Amniotic stem cell (primary cell): ENCODE measurements around the gene RNF213.
A peak's percentile ranks its signal among the peaks of the same experiment; 100 is the strongest.
"Not testable (repeated sequence)": the region's sequence is repeated elsewhere in the genome, so short reads cannot be mapped to it uniquely, and the experiment has no call there.

Source experiments
- DNase-seq: peaks from one replicate; lab custom pipeline; 2025; lab: John Stamatoyannopoulos, UW

RNF213 gene

DNA sequence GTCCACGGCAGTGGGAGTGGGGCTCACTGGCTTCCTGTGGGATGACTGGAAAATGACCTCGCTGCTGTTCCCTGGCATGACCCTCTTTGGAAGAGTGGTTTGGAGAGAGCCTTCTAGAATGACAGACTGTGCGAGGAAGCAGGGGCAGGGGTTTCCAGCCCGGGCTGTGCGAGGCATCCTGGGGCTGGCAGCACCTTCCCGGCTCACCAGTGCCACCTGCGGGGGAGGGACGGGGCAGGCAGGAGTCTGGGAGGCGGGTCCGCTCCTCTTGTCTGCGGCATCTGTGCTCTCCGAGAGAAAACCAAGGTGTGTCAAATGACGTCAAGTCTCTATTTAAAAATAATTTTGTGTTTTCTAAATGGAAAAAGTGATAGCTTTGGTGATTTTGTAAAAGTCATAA, 7.8 kb upstream of the RNF213 start:
- no peak for DNase-seq

DNA sequence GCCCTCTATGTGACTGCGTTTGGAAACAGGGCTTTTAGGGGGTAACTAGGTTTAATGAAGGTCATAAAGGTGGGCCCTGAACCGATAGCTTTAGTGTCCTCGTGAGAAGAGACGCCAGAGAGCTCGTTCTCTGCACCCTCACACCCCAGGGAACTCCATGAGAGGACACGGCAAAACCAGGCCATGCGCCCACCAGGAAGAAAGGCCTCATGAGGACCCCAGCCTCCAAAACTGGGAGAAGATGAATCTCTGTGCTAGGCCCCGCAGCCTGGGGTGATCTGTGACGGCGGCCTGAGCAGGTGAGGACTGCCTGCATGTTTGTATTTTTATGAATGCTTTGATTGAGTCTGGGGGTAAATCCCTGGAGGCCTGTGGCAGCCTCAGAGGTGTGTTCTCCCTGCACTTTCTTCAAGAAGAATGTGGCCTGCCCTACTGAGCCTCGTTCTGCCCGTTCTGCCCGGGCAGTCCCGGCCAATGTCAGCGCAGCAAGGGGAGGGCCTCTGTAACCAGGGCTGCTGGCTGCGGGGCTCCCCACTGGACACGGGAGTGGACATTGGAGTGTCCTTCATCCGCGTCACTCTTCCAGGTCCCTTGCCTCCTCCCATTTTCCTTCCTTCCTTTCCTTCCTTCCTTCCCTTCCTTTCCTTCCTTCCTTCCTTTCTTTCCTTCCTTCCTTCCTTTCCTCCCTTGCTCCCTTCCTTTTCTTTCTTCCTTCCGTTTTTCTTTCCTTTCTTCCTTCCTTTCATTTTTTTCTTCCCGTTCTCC, 6.8 kb upstream of the RNF213 start:
- DNase-seq, result no peak

DNA sequence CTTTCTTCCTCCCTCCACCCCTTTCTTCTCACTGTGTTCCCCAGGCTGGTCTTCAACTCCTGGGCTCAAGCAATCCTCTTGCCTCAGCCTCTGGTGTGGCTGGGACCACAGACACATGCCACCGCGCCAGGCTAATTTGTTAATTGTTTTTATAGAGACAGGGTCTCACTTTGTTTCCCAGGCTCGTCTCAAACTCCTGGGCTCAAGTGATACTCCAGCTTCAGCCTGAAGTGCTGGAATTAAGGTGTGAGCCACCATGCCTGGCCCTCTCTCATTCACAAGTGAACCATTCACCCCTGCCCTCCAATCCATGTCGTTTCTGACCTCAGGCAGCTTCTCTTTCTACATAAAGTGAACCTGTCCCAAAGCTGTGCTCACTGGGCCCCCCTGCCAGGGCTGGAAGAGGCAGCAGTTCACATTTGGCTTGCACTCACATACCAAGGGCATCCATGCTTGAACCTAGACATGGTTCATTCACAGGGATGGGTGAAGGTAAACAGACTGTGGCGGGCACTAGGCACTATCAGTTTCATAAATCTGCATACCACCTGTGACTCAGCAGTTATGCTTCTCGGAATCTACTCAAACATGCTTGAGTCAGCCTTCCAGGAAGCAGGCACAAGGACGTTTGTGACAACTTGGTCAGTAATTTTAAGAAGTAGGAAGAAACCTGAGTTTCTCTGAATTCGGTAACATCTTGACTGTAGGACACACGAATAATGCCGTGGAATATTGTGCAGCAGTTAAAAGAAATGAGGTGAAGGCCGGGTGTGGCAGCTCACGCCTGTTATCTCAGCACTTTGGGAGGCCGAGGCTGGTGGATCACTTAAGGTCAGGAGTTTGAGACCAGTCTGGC, 6.0 kb upstream of the RNF213 start:
- peak; percentile 77 for DNase-seq

DNA sequence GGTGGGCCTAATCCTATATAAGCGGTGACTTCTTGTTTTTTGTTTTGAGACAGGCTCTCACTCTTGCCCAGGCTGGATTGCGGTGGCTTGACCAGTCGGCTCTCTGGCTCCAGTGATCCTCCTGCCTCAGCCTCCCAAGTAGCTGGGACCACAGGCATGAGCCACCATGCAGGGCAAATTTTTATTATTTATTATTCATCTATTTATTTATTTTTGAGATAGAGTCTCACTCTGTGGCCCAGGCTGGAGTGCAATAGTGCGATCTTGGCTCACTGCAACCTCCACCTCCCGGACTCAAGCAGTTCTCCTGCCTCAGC, 4.7 kb upstream of the RNF213 start:
- no peak for DNase-seq

DNA sequence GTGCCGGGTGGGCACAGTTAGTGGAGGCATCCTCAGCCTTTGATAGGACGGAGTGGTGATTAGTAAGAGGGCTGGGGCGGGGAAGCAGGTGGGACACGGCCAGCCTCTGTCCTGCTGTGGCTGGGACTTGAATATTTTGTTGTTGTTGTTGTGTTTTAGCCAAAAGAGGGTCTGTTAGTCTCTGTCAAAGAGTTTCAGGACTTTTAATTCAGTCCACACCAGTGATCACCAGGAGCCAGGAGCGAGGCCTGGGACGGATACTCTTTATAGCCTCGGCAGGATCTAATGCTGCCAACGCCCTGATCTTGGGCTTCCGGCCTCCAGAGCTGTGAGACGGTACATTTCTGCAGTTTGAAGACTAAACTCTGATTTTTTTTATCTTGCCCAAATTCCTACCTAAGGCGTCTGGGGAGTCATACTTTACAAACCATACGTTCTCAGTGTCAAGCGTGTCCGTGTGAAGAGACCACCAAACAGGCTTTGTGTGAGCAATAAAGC, 2.9 kb upstream of the RNF213 start:
- DNase-seq, result no peak

DNA sequence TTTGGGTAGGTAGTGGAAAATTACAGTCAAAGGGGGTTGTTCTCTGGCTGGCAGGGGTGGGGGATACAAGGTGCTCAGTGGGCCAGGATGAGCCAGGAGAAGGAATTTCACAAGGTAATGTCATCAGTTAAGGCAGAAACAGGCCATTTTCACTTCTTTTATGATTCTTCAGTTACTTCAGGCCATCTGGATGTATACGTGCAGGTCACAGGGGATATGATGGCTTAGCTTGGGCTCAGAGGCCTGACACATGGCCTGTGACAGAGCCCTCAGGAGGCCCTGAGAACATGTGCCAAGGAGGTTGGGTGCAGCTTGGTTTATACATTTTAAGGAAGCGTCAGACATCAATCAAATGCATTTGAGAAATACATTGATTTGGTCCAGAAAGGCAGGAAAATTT, 2.4 kb upstream of the RNF213 start:
- not testable (repeated sequence) for DNase-seq

DNA sequence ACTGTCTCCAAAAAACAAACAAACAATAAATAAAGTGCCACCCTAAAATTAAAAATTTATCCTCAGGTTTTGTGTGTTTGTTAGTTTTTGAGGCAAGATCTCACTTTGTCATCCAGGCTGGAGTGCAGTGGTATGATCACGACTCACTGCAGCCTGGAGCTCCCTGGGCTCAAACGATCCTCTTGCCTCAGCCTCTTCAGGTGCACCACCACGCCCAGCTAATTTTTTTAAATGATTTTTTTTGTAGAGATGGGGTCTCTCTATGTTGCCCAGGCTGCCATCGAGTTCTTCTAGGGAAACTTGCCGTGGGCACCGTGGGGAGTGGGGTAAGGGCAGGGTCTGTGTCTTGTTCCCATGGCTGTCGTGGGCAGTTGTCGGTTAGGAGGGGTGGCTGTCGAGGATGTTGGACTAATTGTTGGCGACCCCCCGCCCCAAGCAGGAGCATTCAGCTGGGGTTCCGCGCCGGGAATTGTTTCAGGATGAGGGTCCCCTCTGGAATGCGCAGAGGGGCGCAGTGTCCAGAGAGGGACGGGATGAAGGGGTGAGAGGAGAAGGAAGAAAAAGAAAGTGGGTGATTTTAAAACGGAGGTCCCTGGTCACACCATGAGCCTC, 1.1 kb upstream of the RNF213 start:
- no peak for DNase-seq

DNA sequence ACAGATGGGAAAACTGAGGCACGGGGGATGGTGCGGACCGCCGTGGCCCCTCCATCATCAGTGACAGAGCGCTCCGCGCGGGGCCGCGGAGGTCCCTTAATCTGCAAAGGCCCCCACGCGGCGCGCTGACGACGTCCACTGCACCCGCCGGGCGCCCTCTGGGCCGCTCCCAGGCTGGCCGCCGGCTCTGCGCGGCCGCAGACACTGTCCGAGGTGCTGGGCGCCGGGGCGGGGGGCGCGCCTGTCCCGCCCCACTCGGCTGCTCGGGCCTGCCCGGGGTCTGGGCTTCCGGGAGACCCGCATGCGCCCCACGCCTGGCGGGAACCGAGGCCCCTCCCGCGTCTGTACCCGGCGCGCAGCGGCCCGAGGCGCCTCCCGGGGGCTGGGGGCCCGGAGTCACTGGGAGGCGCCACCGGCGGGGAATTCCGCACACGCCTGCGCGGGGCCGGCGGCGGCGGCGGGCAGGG, 550 bp upstream of the RNF213 start:
- no peak for DNase-seq

DNA sequence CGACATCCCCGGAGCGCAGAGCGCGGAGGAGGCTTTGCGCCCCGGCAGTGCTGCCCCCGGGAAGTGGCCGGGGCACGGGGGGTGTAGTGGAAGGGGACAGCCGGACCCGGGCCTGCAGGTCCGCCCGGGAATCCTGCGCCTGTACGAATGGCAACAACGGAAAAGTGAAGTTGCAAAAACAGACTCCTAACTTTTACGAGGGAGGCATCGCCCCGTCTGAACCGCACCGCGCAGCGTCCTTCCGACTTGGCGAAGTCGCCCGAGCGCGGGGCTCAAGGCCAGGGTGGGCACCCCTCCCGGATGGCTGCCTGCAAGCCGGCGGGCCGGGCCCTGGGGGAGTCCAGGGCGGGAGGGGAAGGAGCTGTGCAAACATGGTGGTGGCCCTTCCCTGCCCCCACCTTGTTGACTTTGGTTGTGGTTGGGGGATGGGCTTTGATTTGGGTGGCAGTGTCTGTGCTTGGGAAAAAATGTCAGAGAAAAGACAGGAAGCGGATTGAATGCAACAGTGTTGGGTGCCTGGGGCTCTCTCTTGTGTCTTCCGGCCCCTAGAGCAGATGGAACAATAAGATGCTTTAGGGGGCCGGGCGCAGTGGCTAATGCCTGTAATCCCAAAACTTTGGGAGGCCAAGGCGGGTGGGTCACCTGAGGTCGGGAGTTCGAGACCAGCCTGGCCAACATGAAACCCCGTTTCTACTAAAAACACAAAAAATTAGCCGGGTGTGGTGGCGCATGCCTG, 675 bp downstream of the RNF213 start:
- DNase-seq, result no peak

DNA sequence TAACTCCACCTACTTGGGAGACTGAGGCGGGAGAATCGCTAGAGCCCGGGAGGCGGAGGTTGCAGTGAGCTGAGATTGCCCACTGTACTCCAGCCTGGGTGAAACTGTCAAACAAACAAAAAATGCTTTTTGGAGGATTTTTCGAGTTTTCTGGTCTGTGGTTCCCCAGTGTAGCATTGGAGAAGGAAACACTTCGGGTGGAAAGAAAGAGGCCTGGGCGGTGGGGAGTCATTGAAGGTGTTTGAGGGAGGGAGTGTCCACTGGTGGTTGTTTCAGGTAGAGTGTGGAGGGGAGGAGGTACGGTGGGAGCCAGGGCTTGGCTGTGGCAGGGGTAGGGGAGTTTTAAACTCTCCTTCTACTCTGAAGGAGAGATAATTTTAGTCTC, 1.2 kb downstream of the RNF213 start:
- DNase-seq, result no peak

DNA sequence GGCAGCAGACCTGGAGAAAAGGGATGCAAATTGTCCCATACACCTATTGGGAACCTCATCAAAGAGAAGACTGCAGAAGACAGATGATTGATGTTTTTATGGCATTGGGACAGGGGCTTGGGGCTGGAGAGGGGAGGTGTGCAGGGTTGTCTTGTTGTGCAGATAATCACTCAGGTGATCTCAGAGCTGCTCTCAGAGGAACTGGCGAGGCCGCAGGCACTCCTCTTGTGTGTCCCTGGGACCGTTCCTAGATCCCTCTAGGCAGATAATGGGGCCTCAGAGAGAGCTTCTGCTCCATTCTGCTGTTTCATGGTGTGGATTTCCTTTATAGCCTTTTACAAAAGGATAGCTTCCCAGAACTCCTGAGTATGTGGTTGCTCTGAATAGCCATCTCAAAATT, 1.6 kb downstream of the RNF213 start:
- no peak for DNase-seq

DNA sequence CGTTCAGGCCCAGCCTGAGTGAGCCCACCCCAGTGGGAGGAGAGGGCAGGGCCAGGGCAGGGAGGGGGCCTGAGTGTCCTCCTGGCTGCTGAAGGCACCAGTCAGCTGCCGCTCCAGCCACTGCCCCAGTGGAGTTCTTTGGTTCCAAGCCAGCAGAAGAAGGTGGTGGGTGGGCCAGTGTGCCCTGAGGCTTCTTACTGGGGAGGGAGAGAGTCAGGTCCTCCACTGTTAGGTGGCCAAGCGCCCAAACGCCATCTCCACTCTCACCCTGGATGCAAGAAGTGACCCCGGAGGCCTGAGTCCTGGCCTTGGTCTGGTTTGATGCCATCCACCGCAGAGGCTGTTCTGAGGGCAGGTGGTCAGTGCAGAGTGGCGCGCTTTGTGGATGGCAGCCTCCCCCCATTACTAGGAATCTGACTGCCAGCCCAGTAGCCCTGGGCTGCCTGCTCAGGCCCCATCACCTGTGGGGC, 2.2 kb downstream of the RNF213 start:
- no peak for DNase-seq

DNA sequence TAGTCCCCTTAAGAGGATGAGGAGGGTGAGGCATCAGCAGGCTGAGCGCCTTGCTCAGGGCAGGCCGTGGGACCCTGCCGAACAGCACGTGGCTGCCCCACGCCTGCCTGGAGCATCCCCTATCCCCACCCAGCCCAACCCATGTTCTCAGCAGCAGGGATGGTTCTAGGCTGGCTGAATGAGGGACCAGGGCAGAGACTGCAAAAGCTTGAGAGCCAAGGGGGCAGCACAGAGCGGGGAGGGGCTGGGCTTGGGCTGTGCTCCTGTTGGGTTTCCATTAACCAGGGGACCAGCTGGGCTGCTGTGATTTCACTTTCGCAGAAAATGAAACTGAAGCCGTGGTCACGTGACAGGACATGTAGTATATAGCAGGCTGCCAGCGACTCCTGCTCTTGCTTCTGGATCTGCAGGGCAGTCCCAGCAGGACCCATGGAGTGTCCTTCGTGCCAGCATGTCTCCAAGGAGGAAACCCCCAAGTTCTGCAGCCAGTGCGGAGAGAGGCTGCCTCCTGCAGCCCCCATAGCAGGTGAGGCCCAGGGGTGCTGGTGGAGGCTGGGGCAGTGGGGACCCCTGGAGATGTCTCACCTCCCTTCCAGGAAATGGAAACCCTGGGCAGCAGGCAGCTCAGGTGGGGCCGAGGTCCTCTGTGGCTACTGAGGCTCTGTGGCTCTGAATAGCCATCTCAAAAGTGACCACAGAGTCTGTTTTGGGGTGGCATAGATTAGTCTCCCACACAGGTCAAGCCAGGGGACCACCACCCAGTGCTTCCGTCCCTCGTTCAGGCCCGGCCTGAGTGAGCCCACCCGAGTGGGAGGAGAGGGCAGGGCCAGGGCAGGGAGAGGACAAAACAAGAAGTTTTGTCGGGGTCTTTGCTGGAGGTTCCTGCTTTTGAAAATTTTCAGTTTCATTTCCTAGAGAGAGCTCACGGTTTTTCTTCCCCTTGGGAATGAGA, 2.9 kb downstream of the RNF213 start:
- DNase-seq, result no peak

DNA sequence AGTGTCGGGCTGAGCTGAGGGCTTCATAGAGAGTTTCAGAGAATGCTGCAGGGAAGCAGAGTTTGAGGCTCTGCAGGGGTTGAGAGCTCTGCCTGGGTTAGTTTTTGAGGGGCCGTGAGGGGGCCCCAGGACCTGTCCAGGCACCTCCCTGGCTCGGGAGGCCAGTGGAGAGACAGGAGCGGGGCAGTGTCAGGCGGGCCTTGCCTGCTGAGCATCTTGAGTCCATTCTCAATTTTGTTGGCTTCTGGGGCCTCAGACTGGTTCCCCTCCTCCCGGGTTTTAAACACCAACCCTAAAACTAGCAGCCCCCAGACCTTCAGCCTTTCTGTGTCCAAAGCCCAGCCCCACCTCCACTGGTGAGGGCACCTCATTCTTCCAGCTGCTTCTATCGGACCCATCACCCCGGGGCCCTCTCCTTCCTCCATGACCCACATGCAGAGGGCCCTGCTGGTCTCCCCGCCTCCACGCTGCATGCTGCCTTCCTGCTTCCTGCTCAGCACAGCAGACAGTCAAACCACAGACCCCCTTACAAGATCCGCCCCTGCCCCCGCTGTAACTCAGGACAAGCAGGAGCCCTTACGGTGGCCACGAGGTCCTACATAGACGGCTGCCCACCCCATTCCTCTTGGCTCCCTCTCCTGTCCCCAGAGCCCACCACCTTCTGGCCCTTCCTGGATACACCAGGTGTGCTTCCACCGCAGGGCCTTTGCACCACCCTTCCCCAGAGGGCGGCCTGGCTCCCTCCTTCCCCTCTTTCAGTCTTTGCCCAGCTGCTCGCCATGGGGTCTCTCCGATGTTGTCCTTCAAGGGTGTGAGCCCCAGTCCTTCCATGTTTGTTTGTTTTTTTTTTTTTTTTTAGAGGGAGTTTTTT, 3.8 kb downstream of the RNF213 start:
- no peak for DNase-seq

DNA sequence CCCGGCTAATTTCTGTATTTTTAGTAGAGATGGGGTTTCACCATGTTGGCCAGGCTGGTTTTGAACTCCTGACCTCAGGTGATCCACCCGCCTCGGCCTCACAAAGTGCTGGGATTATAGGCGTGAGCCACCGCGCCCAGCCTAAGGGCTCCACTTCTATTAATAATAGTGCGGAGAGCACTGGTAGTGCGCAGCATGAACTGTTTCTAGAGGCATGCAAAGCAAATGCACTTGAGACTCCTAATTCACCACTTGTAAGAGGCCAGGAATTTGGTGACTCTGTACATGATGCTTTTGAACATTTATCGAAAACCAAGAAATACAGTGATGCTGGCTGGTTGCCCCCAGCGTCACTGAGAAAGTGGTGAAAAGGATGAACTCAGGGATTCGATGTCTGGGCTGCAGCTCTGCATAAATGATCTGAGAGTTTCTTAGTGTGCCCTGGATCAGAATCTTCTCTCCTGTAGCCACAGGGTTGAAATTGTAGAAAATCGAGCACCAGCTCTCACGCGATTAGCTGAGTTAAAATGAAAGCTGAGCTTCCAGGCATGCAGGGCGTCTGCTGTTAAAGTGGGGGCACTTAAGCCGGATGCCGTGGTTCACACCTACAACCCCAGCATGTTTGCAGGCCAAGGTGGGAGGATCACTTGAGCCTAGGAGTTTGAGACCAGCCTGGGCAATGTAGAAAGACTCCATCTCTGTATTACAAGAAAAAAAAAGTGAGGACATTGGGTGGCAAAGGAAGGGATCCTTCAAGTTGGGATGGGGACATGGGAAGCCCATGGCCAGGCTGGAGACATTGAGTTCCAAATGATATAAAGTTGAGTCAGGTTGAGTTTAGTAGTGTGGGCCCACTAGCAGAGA, 4.8 kb downstream of the RNF213 start:
- no peak for DNase-seq

DNA sequence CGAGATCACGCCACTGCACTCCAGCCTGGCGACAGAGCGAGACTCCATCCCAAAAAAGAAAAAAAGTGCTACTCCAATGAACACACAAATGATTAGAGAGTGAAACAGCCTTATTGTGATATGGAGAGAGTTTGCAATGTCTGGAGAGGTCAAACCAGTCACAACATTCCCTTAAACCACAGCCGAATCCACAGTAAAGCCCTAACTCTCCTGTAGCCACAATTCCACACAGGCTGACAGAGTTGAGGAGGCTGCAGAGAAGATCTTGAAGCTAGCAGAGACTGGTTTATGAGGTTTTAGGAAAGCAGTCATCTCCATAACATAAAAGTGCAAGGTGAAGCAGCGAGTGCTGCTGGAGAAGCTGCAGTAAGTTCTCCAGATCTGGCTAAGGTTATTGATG, 6.7 kb downstream of the RNF213 start:
- no peak for DNase-seq

DNA sequence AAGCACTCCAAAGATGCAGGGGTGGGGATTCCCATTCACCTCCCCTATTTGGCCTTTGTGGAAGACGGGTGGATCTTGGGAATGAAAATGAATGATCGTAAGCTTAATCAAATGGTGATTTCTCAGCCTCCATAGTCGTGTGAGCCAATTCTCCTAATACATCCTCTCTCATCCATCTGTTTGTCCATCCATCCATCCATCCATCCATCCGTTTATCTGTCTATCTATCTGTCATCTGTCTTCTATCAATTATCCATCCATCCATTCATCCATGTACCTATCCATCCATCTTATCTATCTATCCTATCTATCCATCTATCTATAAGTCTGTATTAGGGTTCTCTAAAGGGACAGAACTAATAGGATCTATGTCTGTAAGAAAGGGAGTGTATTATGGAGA, 7.8 kb downstream of the RNF213 start:
- no peak for DNase-seq

DNA sequence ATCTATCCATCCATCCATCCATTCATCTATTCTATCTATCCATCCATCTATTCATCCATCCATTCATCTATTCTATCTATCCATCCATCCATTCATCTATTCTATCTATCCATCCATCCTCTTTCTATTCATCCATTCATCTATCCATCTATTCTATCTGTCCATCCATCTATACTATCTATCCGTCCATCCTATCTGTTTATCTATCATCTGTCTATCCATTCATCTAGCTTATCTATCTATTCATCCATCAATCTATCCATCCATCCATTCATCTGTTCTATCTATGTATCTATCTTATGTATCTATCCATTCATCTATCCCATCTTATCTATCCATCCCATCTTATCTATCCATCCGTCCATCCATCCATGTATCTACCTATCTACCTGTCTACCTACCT, 8.8 kb downstream of the RNF213 start:
- DNase-seq, result no peak

DNA sequence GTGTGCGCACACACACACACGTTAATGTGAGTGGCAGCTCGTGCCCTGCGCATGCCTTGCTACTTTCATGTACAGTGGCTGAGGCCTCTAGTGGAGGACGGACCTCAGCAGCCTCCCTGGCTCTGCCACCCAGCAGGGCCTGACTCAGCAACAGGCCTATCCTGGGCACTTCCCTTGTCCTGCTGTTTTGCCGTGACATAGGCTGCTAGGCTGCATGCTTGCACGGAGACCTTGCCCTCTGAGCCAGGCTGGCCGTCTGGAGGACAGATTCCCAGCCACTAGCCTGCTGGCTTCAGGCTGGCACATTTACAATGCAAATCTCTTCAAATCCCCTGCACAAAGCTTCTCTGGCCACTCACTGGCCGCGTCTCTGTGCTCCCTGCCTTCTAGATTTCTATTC, 9.5 kb downstream of the RNF213 start:
- no peak for DNase-seq
